HG03565 (cell line): ENCODE data around the gene SPECC1.
A peak's percentile ranks its signal among the peaks of the same experiment; 100 is the strongest.

Experiments
- ATAC-seq: cut with Tn5 transposase; IDR thresholded peaks from one replicate; pipeline ENCODE4 v1.9.1; 2021; ENCODE audit warnings: mild to moderate bottlenecking, moderate library complexity; ENCODE audit not compliant: unreplicated experiment

Gene SPECC1

DNA sequence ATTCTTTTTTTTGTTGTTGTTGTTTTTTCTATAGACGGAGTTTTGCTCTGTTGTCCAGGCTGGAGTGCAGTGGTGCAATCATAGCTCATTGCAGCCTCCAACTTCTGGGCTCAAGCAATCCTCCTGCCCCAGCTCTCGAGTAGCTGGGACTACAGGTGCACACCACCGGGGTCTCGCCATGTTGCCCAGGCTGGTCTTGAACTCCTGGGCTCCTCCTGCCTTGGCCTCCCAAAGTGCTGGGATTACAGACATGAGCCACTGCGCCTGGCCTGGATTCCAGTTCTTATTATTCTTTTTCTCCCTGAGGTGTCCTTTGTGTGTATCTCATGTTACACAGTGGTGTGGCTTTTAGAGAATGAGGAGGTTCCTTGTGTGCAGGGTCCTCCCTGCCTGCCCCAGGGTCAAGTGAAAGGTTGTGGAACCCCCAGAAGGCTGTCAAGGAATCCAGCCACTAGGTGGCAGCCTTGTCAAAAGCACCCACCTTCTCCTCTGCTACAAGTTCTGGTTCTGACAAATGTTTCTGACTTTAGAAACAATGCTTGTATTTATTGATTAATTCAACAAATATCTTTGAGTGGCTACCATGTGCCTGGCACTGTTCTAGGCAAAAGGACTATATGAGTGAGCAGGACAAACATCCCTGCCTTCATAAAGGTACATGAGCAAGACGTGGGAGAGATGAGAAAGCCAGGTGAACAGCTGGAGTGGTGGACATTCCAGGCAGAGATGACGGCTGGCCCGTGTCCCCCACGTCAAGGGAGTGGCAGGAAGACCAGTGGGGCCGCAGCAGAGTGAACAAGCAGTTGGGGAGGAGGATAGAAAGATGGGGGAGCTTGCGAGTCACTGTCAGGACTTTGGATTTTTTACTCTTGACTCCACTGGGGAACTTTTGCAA lies 112.4 kb downstream of the SPECC1 start:
- no peak for ATAC-seq

DNA sequence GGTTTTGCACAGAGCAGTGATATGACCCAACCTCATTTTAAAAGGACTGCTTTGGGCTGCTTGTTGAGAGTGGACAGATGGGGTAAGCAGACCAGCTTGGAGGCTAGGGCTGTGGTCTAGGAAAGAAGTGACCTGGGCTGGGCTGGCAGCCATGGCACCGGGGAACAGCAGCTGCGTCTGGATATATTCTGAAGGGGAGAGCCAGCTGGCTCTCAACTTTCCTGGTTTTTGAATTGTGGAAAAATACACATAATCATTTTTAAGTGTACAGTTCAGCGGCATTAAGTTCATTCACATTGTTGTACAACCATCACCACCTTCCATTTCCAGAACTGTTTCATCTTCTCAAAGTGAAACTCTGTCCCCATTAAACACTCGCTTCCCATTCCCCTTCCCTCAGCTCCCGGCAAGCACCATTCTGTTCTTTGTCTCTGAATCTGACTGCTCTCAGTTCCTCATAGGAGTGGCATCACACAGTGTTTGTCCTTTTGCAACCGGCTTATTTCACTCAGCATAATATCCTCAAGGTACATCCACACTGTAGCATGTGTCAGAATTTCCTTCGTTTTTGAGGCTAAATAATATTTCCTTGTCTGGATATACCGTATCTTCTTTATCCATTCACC lies 113.2 kb downstream of the SPECC1 start:
- ATAC-seq, result no peak

DNA sequence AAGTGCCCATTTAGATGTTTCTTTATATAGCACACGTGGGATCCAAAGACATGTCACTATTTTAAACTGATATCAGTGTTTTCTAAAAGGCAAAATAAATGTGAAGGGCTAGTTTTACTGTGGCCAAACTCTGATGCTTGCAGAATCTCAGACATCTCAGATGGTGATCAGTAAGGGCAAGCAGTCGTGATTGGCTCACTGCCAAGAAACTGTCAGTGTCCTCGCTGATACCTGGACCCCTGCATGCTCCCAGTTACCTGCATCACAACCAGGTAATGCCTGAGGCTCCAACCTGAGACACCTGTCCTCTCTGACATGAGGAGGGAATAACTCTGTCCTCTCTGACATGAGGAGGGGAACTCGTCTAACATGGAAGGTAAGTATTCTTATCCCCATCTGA lies 114.0 kb downstream of the SPECC1 start:
- no peak for ATAC-seq

DNA sequence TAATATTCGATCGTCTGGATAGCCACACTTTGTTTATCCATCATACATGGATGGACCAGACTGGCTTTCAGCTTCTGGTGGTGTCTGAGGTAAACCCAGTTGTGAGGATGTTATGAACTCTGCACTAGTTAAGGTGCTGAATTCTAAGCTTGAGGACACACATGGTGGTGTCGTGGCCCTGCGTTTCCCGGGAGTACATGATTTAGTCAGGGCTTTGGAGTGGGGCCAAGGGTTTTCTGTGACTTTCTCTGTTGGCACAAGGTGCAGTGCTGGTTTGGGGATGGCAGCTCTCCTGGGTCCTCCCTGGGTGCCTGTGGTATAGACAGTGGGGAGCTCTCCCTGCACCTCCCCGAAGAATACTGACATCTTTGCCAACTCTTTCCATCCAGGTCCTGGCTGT lies 116.6 kb downstream of the SPECC1 start:
- ATAC-seq, result no peak

DNA sequence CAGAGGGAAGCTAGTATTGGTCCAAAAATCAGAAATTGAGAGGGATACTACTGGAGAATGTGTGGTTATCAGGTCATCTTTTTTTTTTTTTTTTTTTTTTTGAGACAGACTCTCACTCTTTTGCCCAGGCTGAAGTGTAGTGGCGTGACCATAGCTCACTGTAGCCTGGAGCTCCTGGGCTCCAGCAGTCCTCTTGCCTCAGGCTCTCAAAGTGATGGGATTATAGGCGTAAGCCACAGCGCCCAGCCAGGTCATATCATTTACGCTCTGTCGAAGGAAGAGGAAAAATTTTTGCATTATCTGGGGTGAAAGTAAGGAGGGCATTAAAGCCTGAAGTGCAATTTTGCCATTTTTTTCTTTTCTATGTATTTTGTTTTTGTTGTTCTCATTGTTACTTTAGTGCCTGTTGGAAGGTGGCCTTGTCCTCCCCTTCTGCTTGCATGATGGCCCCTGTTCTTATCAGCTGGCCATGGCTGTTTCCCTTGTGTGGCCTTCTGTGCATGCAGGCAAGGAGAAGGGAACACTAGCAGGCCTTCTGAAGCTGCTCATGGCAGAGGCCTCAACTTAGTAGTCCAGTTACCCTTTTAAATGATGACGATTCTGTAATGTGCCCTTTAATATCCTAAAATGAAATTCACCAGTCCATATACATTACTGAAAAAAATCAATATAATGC lies 118.3 kb downstream of the SPECC1 start:
- no peak for ATAC-seq

DNA sequence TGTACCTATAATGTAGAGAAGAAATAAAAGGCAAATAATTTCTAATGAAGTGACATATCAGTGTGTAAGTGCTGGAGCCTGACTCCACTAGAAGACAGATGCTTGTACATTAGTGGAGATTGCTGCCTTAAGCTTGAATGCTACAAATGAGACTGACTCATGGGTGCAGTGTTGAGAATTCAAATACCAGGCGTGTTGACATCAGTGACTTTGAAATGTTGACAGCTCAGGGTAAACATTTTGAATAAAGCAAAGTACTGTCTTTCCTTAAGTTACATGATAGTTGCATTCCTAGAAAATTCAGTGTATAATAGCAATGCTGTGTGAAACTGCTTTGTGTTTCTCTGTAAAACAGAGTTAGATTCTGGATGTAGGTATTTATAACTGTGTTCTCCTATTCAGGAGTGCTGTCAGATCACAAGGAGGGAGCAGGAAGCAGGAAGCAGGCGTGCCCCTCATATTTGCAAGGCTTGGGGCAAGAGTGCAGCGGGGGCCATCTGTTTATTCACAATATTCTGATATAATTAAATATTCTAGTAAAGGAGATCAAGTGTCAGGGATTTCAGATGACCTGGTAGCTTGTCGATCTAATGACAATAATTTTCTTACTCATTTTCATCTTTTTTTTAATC lies 119.0 kb downstream of the SPECC1 start:
- ATAC-seq, result no peak

DNA sequence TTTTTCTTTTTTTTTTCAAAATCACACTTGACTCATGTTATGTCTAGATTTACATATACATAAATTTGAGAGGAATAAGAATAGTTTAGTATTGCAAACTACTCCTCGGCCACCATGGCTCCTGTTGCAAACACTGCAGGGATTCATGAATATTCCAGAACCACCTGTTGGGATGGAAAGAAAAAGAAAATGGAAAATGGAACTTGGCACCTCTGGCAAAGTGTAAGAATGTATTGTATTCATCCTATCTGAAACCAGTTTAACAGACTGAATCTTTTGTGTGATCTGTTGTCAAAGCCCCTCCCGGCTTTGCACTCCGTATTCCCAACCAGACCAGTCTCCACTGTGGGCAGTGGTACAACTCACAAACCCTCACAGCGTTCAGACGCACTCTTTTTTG lies 124.4 kb downstream of the SPECC1 start:
- no peak for ATAC-seq

DNA sequence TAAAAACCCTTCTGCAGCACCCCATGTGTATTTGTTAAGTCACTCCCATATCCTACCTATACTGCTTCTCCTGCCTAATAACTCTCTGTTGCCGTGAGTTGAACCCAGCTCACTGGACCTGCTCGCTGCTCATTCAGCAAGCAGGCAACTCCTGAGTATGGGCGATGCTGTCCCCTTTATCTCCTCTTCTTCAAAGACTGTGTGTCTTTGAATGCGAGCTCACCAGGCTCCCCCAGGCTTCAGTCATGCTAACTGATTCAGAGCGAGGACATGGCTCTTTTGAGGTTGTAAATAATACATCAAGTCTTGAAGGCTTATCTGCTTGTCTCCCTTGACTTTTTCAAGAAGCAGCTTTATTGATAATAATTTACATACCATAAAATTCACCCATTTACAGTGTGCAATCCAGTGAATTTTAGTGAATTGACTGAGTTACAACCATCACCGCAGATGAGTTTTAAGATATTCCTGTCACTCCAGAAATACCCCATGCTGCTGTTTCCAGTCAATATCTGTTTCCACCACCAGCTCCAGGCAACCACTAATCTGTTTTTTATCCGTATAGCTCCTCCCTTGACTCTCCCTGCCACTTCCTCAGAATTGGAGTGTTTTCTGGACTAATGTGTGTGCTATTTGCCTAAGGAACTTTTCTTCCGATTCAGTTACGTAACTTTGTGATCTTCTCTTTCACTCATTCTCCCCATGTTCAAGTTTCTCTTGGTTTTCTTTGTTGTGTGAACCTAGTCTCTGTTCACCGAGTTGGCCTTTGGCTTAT lies 132.2 kb downstream of the SPECC1 start:
- ATAC-seq, result no peak

DNA sequence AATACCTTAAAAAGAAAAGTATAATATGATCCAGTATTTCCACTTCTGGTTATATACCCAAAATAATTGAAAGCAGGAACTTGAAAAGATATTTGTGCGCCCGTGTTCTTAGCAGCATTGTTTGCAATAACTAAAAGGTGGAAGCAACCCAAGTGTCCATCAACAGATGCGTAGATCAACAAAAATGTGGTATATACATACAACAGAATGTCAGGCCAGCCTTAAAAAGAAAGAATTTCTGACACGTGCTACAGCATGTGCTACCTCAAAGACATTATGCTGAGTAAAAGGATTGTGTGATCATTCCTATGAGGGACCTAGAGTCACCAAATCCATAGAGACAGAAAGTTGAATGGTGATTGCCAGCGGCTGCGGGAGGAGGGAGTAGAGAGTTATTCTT lies 133.1 kb downstream of the SPECC1 start:
- no peak for ATAC-seq

DNA sequence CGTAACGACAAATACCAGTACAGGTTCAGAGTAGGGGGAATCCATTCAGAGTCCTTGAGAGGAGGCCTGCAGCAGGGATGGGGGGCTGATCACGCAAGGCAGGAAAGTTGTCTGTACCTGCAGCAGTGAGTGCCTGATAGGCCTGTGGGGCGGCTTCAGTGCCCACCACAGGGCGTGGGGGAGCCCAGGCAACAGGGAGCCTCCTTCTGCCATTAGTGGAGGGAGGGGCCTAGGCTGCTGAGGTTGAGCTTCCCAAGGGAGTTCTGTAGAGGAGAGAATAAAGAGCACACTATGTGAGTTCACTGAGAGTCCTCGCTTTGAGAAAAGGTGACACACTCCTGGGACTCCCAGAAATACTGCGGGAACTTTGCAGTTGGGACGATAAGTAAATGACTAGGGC lies 134.6 kb downstream of the SPECC1 start:
- ATAC-seq, result no peak

DNA sequence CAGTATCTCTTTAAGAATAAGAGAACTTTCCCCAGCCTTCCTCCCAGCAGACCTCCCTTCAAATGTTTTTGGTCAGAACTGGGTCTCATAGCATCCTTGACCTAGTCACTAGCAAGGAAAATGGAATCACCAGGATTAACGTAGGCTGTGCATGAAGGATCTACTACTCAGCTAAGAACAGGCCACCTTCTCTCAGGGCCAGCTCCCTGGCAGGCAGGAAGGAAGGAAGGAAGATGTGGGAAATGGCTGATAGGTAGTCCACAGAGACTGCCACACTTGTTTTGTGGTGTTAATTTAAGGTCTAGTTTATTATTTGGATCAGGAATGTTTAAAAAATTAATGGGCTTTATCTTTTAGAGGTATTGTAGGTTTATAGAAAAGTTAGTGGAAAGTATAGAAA lies 136.4 kb downstream of the SPECC1 start:
- no peak for ATAC-seq

DNA sequence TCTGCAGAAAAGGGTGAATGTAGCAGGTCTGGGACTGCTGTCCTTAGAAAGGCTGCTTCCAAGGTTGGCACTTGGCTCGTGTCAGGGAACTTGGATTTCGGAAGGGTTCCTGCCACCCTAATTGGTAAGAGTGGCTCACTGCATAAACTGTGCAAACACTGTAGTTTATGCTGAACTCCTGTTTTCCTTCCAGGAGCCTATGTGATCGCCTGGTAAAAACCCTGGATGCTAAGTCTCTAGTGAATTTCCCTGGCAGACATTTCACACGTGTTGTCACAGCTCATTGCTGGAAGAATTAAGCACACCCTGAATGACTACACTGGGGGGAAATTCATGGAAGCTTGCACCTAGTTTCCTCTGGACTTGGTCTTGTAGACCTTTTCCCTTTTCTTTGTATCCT lies 140.1 kb downstream of the SPECC1 start:
- ATAC-seq, result no peak

DNA sequence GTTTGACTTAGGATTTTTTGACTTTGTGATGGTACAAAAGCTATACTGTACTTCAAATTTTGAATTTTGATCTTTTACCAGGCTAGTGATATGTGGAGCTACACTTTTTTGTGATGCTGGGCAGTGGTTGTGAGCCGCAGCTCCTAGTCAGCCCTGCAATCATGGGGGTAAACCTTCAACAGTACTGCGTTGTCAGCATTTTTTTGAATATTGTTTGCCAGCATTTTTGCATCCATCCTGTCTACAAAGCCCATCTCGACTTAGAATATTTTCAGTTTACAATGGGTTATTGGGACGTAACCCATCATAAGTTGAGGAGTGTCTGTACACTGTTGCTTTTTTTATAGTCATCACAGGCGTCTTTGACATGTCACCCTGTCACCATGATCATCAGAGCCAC lies 142.0 kb downstream of the SPECC1 start:
- ATAC-seq, result no peak

DNA sequence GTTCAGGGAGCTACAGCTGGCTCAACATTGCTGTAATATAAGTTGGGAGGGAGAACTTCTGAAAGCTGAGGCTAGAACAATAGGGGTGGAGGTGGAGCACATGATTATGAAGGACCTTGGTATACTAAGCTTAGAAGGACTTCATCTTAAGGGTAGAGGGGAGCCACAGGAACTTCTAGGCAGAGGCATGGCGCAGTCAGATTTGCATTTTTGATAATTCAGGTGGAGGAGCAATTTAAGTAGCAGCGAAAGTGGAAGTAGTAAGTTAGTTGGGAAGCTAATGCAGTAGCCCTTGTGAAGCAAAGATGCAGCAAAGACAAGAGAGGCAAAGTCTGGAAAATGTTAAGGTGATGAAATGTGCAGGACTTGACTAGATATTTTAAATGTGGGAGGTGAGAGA lies 144.1 kb downstream of the SPECC1 start:
- no peak for ATAC-seq

DNA sequence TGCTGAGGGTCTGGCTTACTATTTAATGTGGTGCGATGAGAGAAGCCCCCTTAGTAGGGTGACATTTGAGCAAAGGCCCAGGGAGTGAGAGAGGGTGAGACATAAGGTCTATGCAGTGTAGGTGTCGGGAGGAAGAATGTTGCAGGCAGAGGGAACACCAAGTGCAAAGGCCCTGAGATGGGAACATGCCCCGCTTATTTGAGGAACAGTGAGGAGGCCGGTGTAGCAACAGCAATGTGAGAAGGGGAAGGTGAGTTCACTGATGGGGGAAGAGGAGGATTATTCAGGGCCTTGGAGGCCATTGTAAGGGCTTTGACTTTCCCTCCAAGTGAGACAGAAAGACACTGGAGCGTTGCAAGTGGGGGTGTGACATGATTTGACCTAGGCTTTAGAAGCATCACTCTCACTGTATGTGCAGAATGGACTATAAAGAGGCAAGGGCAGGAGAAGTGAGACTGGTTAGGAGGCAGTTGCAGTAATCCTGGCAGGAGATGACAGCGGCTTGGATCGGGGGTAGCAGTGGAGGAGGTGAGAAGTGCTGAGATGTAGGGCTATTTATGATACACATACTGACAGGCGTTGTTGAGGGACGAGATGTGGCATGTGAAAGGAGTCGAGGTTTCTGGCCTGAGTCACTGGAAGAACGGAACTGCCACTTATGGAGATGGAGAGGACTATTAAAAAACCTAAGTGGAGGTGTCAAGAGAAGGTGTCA lies 145.3 kb downstream of the SPECC1 start:
- no peak for ATAC-seq

DNA sequence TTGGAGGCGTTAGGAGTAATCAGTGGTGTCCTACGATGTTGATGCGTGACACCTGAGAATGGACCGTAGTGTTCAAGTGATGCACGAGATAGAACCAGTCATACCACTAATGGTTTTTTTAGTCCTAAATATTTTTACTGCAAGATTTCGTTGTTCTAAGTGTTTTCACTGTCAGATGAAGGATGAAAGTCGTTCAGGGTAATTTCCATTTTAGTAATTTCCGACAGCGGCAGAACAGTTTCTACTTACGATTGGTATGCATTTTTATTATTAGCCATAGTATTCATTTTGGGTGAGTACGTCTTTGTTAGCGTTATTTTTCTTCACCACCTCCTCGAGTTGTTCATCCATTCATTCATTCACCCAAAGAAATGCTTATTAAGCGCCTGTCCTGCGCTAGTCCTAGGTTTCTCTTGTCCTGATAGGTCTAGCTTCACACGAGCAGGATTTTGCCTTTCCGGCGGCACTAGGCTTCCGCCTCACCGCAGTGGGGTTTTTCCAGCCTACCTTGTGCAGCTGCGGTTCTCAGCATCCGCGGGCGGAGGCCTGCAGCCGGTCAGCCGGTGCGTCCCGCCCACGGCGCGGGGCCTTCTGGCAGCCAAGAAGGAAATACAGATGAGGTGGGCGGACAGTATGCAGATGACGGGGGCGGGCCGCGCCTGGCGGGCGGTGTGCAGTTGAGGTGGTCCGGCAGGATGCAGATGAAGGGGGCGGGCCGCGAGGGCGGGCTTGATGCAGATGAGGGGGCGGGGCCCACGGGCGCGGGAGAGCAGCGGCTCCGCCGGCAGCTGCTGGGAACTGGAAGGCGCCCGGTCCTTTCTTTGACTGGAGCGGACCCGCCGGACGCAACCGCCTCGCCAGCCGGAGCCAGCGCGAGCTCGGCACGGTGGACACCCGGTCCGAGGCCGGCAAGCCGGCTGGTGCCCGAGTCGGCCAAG lies 146.4 kb downstream of the SPECC1 start:
- peak; percentile 83 for ATAC-seq

DNA sequence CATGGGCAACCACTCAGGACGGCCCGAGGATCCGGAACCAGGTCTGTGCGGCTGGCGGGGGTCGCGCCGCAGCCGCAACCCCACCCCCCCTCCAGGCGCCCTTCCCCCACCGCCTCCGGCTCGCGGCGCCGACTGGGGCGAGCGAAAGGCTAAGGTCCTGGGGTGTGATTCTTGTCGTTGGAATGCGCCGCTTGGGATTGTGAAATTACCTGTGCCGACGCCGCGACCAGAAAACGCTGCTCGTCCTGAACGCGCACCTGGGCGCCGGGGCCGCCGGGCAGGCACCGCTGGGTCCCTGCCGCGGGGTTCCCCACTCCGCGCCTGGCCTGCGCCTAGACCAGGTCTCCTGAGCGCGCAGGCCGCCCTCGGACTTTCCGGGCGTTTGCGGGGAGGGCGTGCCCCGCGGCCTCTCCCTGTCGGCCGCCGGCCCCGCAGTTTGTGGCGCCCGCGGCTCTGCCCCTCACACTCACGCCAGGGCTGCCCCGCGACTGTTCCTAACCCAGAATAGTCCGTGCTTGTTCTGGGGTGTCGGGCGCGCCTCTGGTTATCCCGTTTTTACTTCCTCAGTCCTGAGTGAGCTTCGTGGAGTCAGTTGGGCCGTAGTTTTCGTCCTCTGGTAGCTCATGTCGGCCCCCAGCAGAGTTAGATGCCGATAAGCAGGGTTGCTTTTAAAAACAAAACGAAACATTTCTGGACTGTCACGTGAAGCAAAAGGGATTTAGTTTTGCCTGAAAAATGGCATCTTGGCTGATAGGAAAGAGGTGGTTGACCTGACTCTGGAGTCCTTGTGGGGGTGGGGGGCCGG lies 147.2 kb downstream of the SPECC1 start:
- ATAC-seq, result peak; percentile 6

DNA sequence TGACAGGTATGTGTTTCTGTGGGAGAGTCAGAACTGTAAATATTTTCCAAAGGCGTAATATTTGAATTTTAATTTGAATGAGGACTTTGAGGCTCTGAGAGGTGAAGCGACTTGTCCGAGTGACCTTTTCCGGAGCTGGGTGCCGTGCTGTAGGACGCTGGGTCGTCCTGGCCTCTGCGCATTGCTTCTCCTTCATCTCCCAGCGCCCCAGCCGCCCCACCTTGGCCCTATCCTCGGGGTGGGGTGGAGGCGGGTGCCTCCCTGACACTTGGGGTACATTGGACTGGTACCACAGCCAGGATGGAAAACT lies 147.8 kb downstream of the SPECC1 start:
- no peak for ATAC-seq
